Measurements from ENCODE around the gene IFT122.
"Not testable (repeated sequence)": the region's sequence is repeated elsewhere in the genome, so short reads cannot be mapped to it uniquely, and the experiment has no call there.

IFT122 gene, protein sequence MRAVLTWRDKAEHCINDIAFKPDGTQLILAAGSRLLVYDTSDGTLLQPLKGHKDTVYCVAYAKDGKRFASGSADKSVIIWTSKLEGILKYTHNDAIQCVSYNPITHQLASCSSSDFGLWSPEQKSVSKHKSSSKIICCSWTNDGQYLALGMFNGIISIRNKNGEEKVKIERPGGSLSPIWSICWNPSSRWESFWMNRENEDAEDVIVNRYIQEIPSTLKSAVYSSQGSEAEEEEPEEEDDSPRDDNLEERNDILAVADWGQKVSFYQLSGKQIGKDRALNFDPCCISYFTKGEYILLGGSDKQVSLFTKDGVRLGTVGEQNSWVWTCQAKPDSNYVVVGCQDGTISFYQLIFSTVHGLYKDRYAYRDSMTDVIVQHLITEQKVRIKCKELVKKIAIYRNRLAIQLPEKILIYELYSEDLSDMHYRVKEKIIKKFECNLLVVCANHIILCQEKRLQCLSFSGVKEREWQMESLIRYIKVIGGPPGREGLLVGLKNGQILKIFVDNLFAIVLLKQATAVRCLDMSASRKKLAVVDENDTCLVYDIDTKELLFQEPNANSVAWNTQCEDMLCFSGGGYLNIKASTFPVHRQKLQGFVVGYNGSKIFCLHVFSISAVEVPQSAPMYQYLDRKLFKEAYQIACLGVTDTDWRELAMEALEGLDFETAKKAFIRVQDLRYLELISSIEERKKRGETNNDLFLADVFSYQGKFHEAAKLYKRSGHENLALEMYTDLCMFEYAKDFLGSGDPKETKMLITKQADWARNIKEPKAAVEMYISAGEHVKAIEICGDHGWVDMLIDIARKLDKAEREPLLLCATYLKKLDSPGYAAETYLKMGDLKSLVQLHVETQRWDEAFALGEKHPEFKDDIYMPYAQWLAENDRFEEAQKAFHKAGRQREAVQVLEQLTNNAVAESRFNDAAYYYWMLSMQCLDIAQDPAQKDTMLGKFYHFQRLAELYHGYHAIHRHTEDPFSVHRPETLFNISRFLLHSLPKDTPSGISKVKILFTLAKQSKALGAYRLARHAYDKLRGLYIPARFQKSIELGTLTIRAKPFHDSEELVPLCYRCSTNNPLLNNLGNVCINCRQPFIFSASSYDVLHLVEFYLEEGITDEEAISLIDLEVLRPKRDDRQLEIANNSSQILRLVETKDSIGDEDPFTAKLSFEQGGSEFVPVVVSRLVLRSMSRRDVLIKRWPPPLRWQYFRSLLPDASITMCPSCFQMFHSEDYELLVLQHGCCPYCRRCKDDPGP

DNA sequence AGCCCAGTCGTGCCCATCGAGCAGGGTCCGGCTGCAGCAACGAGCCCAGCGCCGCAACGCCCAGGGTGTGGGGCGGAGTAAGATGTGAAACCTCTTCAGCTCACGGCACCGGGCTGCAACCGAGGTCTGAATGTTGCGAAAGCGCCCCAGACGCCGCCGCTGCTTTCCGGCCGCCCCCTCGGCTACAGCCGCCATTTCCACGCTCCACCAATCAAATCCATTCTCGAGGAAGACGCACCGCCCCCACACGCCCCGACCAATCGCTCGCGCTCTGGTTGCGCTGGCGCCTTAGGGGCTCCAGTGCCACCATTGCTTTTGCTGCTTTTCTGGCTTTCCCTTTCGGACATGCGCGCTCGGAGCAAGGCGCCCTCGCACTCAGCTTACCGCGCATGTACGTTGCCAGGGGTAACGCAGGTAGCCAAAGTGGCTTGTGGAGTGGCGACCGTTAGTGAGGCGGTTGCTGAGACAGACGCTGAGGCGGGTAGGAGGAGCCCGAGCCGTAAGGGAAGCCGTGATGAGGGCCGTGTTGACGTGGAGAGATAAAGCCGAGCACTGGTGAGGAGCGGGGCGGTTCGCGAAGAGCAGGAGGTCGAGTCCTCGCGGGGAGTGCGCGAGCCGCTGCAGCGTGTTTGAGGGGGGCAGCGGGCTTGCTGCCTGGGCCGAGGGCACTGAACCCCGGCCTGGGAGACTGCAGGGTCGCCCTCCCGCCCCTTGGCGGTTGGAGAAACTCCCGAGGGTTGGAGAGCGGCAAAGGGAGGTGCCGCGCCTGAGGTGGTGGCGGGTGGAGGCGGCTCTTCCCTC lies at the start of gene IFT122, which contains the start of gene MBD4:
Gene IFT122 (plus strand): TSS at position 408 of the 801 bp plus-strand sequence. CDS start 107 bp downstream, at position 515.
Gene MBD4 (minus strand): TSS at position 132 of the 801 bp plus-strand sequence. CDS start 115 bp downstream, at position 17.
- peak; percentile 98 for FAIRE-seq
- peak; percentile 98 for DNase-seq (ENCODE audit: insufficient read length, low spot score)

GRCh38 chr3:129391583-129391982 lies 48.4 kb upstream of the IFT122 start:
- not testable (repeated sequence) for DNase-seq (ENCODE audit: insufficient read length, low spot score); FAIRE-seq

- peak; percentile 59 for FAIRE-seq
- not testable (repeated sequence) for DNase-seq (ENCODE audit: insufficient read length, low spot score)
Measured at GRCh38 chr3:129392106-129392887, 47.7 kb upstream of the IFT122 start.

GRCh38 chr3:129393271-129393670 lies 46.8 kb upstream of the IFT122 start:
- DNase-seq (ENCODE audit: insufficient read length, low spot score): no peak
- FAIRE-seq: no peak

GRCh38 chr3:129393760-129394564 lies 46.1 kb upstream of the IFT122 start:
- FAIRE-seq; DNase-seq (ENCODE audit: insufficient read length, low spot score): not testable (repeated sequence)

DNA sequence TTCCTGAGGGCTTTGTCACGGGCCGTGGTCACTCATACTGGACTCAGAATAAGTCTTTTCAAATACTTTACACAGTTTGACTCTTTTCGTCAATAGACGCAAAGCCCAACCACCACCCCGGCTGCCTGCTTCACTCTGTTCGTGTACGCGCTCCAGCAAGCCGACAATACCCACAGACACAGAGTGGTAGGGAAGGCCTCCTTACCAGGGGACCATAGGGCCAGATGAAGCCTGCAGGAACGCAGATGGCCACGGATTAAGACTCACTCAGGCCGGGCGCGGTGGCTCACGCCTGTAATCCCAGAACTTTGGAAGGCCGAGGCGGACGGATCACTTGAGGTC lies 41.2 kb upstream of the IFT122 start:
- no peak for FAIRE-seq
- no peak for DNase-seq (ENCODE audit: insufficient read length, low spot score)

DNA sequence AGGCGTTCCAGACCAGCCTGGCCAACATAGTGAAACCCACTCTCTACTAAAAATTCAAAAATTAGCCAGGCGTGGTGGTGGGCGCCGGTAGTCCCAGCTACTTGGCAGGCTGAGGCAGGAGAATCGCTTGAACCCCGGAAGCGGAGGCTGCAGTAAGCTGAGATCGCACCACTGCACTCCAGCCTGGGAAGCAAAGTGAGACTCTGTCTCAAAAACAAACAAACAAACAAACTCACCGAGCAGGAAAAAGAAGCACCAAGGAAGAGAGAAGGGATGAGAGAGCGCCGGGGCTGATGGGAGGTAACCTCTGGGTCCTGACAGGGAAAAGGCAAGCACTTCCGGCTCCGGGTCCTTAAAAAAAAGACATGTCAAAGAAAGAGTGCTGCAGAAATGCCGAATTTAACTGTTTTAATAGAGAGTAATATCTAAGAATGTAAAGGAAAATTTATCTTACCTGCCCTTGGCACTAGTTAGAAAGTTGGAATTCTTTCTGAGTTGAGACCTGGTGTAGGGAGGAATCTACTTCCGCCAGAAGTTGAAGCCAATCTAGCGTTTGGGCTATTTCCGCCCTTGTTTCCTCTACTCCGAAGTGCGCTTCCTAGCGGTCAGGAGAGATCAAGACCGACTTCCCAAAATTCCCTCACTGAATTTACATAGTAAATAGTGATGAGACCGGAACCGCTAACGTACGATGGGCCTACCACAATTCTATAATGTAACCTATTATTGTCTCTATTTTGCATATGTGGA lies 40.7 kb upstream of the IFT122 start:
- peak; percentile 64 for FAIRE-seq

GRCh38 chr3:129399895-129400357 lies 40.1 kb upstream of the IFT122 start:
- FAIRE-seq (no peak), DNase-seq (ENCODE audit: insufficient read length, low spot score) (no peak)

More for the DNA sequence above, 40.7 kb upstream of the IFT122 start:
- peak; percentile 89 for DNase-seq (ENCODE audit: insufficient read length, low spot score)

DNA sequence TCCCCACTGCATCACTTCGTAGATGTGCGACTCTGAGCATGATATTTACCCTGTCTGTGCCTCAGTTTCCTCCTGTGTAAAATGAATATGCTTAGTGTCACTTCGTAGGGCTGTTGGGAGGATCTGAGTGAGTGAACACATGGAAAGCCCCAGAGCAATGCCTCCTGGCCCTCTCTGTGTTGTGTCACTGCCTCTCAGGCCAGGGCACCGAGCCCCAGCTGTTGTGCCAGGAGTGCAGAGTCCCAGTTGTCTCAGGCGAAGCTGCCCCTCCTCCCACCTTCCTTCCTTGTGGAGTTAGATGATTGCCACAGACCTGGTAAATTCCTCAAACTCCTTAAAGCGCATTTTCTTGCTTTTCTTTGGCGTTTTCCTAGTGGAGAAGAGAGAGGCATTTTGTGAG lies 37.8 kb upstream of the IFT122 start:
- no peak for DNase-seq (ENCODE audit: insufficient read length, low spot score)
- FAIRE-seq: no peak

GRCh38 chr3:129402616-129403015 lies 37.4 kb upstream of the IFT122 start:
- DNase-seq (ENCODE audit: insufficient read length, low spot score): no peak
- FAIRE-seq: no peak

GRCh38 chr3:129403450-129403849 lies 36.6 kb upstream of the IFT122 start:
- DNase-seq (ENCODE audit: insufficient read length, low spot score) (no peak), FAIRE-seq (no peak)

GRCh38 chr3:129404130-129404529 lies 35.9 kb upstream of the IFT122 start:
- DNase-seq (ENCODE audit: insufficient read length, low spot score) (no peak), FAIRE-seq (no peak)

GRCh38 chr3:129404610-129405009 lies 35.4 kb upstream of the IFT122 start:
- FAIRE-seq (no peak), DNase-seq (ENCODE audit: insufficient read length, low spot score) (no peak)

DNA sequence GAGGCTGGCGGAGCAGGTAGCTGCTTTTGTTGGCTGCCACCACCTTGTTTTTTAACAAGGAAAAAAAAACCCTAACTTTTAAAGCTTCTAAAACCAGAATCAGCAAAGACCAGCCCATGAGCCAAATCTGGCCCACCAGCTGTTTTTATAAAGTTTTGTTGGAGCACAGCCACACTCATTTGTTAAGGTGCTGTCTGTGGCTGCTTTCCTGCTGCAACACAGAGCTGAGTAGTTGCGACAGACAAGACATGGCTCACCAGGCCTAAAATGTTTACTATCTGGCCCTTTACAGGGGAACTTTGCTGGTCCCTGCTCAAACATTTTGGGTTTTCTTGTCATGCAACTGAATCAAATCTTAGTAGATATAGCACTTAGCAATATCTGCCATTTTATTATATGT lies 30.5 kb upstream of the IFT122 start:
- DNase-seq (ENCODE audit: insufficient read length, low spot score) (no peak), FAIRE-seq (no peak)

GRCh38 chr3:129410971-129411370 lies 29.1 kb upstream of the IFT122 start:
- FAIRE-seq: no peak
- DNase-seq (ENCODE audit: insufficient read length, low spot score): no peak

DNA sequence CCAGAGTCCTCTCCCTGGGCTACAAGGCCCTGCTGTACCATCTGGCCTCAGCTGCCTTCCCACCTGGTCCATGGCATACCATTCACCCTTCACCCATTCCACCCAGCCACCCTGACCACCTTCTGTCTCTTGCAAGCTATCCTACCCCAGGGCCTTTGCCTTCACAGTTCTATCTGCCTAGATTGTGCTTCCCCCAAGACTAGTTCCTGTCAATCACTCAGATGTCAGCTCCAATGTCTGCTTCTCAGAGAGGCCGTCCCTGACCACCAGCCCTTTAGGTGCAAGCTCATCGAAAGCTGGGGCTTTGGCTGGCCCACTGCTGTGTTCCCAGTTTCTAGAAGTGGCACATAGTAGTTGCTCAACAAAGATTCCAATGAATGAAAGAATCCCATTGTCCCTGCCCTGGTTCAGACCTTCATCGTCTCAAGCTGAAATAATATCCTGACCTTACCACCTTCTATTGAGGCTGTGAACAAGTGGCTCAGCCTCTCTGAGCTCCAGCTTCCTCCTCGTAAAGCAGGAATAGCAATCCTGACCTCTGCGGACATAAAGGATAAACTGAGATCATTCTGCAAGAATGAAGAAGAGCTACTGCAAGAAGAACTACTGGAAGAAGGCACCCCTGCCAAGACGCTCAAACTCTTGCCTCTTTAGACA lies 27.4 kb upstream of the IFT122 start:
- no peak for FAIRE-seq

DNA sequence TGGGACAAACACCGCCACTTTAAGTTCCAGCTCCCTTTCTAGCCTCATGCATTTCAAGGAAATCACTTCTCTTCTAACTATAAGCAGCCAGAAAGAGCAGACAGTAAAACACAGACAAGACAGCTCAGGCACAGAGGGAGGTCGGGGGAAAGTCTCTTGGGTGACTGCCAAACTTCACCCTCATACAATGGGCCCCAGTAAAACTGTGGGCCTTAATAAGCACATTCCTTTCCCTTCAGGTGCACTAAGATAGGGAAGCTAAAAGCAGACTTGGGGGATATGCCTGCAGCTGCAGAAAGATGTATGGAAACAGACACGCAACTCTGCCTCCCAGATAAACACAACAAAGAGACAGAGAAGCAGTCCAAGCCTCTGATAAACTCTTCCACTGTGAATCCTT lies 26.8 kb upstream of the IFT122 start:
- DNase-seq (ENCODE audit: insufficient read length, low spot score); FAIRE-seq: not testable (repeated sequence)

More for the DNA sequence above, 27.4 kb upstream of the IFT122 start:
- DNase-seq (ENCODE audit: insufficient read length, low spot score): no peak
